HepG2 (cell line): ENCODE measurements around the gene CASKIN1. TPM values are rescaled to one million over a fixed set of nuclear protein-coding genes. Genes with fewer than 3 reads are reported as not detected.

Experiments
- ATAC-seq: fragments of 200-7000 bp; cut with Tn5 transposase; 3 replicates; pipeline ENCODE4 v1.9.1; 2020; ENCODE audit warnings: mild to moderate bottlenecking, moderate library complexity
- BruUV-seq: library from RNA; stranded (reverse); fragments of 400-500 nt; replicated peaks from 2 replicates; lab custom pipeline; 2021; lab: Mats Ljungman, UMichigan
- CTCF ChIA-PET: fragments of 300-600 bp; formaldehyde crosslinking; extraction: SDS; loops from one replicate; lab custom pipeline; 2021; ENCODE audit warnings: low total read pairs, inconsistent platforms, low intra/inter-chr PET ratio; lab: Yijun Ruan, JAX
- POLR2A ChIA-PET: fragments of 350-600 bp; sonication (Branson Sonifier 250); formaldehyde crosslinking; loops from one replicate; lab custom pipeline; 2020; ENCODE audit warnings: antibody characterized with exemption, inconsistent platforms; lab: Yijun Ruan, JAX
- DNase-seq: peaks from one replicate; pipeline ENCODE4 v3.0.0-alpha.2; 2015; ENCODE audit warnings: low spot score
- FAIRE-seq: peaks from 3 replicates; lab custom pipeline; 2011; peaks lifted over from hg19 to GRCh38; lab: Jason Lieb, UNC
- H2AFZ ChIP-seq: one replicate; pipeline ENCODE4 v1.6.1; 2011; ENCODE audit warnings: low read length, inconsistent platforms
- H3K27ac ChIP-seq: fragments of 300-600 bp; 3 replicates; pipeline ENCODE4 v1.8.0; 2011; ENCODE audit warnings: mixed run types, mild to moderate bottlenecking, mixed read lengths, low read length, inconsistent platforms; ENCODE audit not compliant: insufficient read depth; ENCODE audit errors: extremely low read length
- H3K27me3 ChIP-seq, 2 experiments: fragments of 200-600 bp in 1 of 2; 2 replicates in 1 of 2; 3 replicates in 1 of 2; pipeline versions ENCODE4 v1.6.0 to v1.8.0; 2011; ENCODE audit warnings: low read length in 2 of 2, mild to moderate bottlenecking in 2 of 2, moderate library complexity in 2 of 2, inconsistent platforms in 1 of 2; ENCODE audit not compliant: insufficient read depth in 2 of 2, control insufficient read depth in 1 of 2
- H3K36me3 ChIP-seq, 2 experiments: fragments of 200-600 bp in 1 of 2; replicated peaks in 1 of 2; 2 replicates in 1 of 2; 3 replicates in 1 of 2; pipeline versions ENCODE4 v1.5.1 to v1.8.0; 2011; ENCODE audit warnings: low read length in 2 of 2, inconsistent platforms in 1 of 2; ENCODE audit not compliant: insufficient read depth in 2 of 2, control insufficient read depth in 1 of 2
- H3K4me1 ChIP-seq: 2 replicates; pipeline ENCODE4 v1.5.1; 2012; ENCODE audit warnings: low read length, inconsistent platforms; ENCODE audit not compliant: insufficient read depth
- H3K4me2 ChIP-seq: 2 replicates; pipeline ENCODE4 v1.6.0; 2011; ENCODE audit warnings: low read depth, low read length, inconsistent platforms
- H3K4me3 ChIP-seq, 3 experiments: fragments of 200-600 bp in 1 of 3; sonication (generic), shearing (Covaris generic) in 1 of 3; replicated peaks in 1 of 3; 2 replicates each; pipeline ENCODE4 v1.5.1; 2011 to 2016; ENCODE audit warnings: low read length in 3 of 3, inconsistent platforms in 2 of 3, low read depth in 2 of 3, mild to moderate bottlenecking in 2 of 3, control low read depth in 1 of 3, mixed read lengths in 1 of 3; ENCODE audit not compliant: insufficient read depth in 1 of 3
- H3K79me2 ChIP-seq: one replicate; pipeline ENCODE4 v1.6.1; 2011; ENCODE audit warnings: low read length, inconsistent platforms; ENCODE audit not compliant: insufficient read depth
- H3K9ac ChIP-seq: 2 replicates; pipeline ENCODE4 v1.6.0; 2011; ENCODE audit warnings: mild to moderate bottlenecking, low read depth, low read length, inconsistent platforms; ENCODE audit not compliant: insufficient read depth
- H3K9me3 ChIP-seq: 2 replicates; pipeline ENCODE4 v1.5.1; 2012; ENCODE audit warnings: mild to moderate bottlenecking, low read length
- H4K20me1 ChIP-seq: 2 replicates; pipeline ENCODE4 v1.6.0; 2011; ENCODE audit warnings: inconsistent platforms, mild to moderate bottlenecking, low read length, moderate library complexity; ENCODE audit not compliant: insufficient read depth
- AGO1 ChIP-seq: fragments of 200-400 bp; formaldehyde crosslinking; IDR thresholded peaks from 2 replicates; pipeline ENCODE4 v1.6.1; 2017; ENCODE audit warnings: mild to moderate bottlenecking, low read depth, low read length, moderate library complexity; ENCODE audit not compliant: poor library complexity, severe bottlenecking
- DPF2 ChIP-seq: sonication (generic); formaldehyde crosslinking; IDR thresholded peaks from 2 replicates; pipeline ENCODE4 v1.4.0; 2020; ENCODE audit warnings: mild to moderate bottlenecking, low read depth, missing genetic modification reagents, borderline replicate concordance
- FOXK1 ChIP-seq: sonication (generic); formaldehyde crosslinking; IDR thresholded peaks from 2 replicates; pipeline ENCODE4 v1.4.0; 2020; ENCODE audit warnings: low read depth, missing genetic modification reagents, borderline replicate concordance
- GLI4 ChIP-seq: sonication (generic); formaldehyde crosslinking; IDR thresholded peaks from 2 replicates; pipeline ENCODE4 v1.5.1; 2020; ENCODE audit warnings: missing genetic modification reagents, mild to moderate bottlenecking, moderate library complexity, borderline replicate concordance
- HDAC2 ChIP-seq: sonication (generic); formaldehyde crosslinking; IDR thresholded peaks from 2 replicates; pipeline ENCODE4 v1.4.0; 2020; ENCODE audit warnings: missing genetic modification reagents
- HOXA5 ChIP-seq: sonication (generic); formaldehyde crosslinking; IDR thresholded peaks from 2 replicates; pipeline ENCODE4 v1.4.0; 2020; ENCODE audit warnings: missing genetic modification reagents
- KDM5B ChIP-seq: sonication (generic); formaldehyde crosslinking; IDR thresholded peaks from 2 replicates; pipeline ENCODE4 v1.4.0; 2020; ENCODE audit warnings: missing genetic modification reagents, mild to moderate bottlenecking, borderline replicate concordance
- NFIC ChIP-seq: IDR thresholded peaks from 2 replicates; pipeline ENCODE4 v1.6.1; 2012; ENCODE audit warnings: mild to moderate bottlenecking, low read length, inconsistent platforms
- ZMYM2 ChIP-seq: sonication (generic); formaldehyde crosslinking; IDR thresholded peaks from 2 replicates; pipeline ENCODE4 v1.8.0; 2022; ENCODE audit warnings: mild to moderate bottlenecking, missing genetic modification reagents
- WGBS: methylation state at CpG from one replicate; pipeline ENCODE4 v1.1.6; 2017; ENCODE audit warnings: low lambda C conversion rate; 5-methylcytosine and 5-hydroxymethylcytosine counted together
- in situ Hi-C: cut with HindIII; loops from 2 replicates; pipeline ENCODE4 v1.10.0; 2017; ENCODE audit warnings: low pct_unique_long_range_greater_than_20kb; ENCODE audit not compliant: extremely low pct_ligation_motif_present
- intact Hi-C: fragments of 100-400 bp; cut with micrococcal nuclease; formaldehyde crosslinking; loops from one replicate; pipeline ENCODE4 v1.10.0; 2022; ENCODE audit not compliant: unreplicated experiment
- polyA plus RNA-seq, 8 experiments: library from polyadenylated mRNA; depleted of rRNA in 3 of 8; stranded (reverse) in 7 of 8; unstranded in 1 of 8; fragments of >200 nt; fragmentation: Illumina TruSeq in 4 of 8; extraction: Trizol in 4 of 8; gene quantifications; 2 replicates each; pipeline versions ENCODE4 v1.2.1 to v1.2.3, GENCODE V29; 2011 to 2016; ENCODE audit warnings: low read depth in 4 of 8, missing spikeins in 1 of 8, mixed read lengths in 1 of 8; ENCODE audit not compliant: insufficient read depth in 1 of 8
- total RNA-seq, 5 experiments: library from RNA; depleted of rRNA; stranded (reverse); fragments of >200 nt; fragmentation: Illumina TruSeq; extraction: Trizol; gene quantifications; 2 replicates each; pipeline ENCODE4 v1.2.3, GENCODE V29; 2016; ENCODE audit warnings: low read depth in 1 of 5
- TF ChIP-seq, protein P1 (sequence below): sonication (generic); formaldehyde crosslinking; IDR thresholded peaks from 2 replicates; pipeline ENCODE4 v1.8.0; 2022; ENCODE audit warnings: mild to moderate bottlenecking, missing genetic modification reagents, moderate library complexity
- TF ChIP-seq, protein P2 (sequence below): sonication (generic); formaldehyde crosslinking; IDR thresholded peaks from 2 replicates; pipeline ENCODE4 v1.4.0; 2020; ENCODE audit warnings: mild to moderate bottlenecking, missing genetic modification reagents
- TF ChIP-seq, protein P3 (sequence below): sonication (generic); formaldehyde crosslinking; IDR thresholded peaks from 2 replicates; pipeline ENCODE4 v1.5.0; 2020; ENCODE audit warnings: mild to moderate bottlenecking, low read depth, missing genetic modification reagents, borderline replicate concordance
- TF ChIP-seq, protein P4 (sequence below): sonication (generic); formaldehyde crosslinking; IDR thresholded peaks from 2 replicates; pipeline ENCODE4 v1.9.0; 2021; ENCODE audit warnings: missing genetic modification reagents, mild to moderate bottlenecking, borderline replicate concordance
- TF ChIP-seq, protein P5 (sequence below): sonication (generic); formaldehyde crosslinking; IDR thresholded peaks from 2 replicates; pipeline ENCODE4 v1.9.0; 2021; ENCODE audit warnings: missing genetic modification reagents, borderline replicate concordance

Gene CASKIN1
- total and polyA plus RNA-seq, 2 of the 13 experiments (the other 11 are each of a cell fraction or from before 2014, with no cell fraction given), result 1.2 to 2.2 TPM

DNA sequence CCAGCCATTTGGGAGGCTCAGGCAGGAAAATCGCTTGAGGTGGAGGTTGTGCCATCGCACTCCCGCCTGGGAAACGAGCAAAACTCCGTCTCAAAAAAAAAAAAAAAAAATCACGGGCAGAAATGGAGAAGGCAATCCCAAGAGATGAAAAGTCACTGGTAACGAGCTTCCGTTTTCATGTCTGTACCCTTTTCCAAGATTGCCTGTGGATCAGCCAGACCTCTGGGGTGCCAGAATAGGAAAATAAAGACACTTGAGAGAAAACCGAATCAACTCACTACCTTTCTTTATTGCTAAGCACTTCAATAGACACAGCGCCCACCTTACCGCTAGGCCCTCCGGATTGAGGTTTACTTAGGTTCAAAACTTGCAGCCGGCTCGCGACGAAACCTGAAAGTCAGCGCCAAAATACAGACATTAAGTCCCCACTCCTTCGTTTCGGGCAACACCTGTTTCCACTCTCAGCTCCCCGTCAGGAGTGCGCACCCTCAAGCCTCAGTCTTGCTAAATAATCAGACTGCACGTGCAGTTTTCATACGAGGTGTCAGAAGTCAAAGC, 41.8 kb downstream of the CASKIN1 start:
- TSS peak; percentile 89 for BruUV-seq
- no peak for FAIRE-seq
- Histone ChIP-seq H3K27me3 (no peaks in the 10 kb centered on the region; a peak in 1 of 5 replicates), H3K27ac (peak overlapping the region; percentile 85), H3K4me1 (peaks cover 74% of the 10 kb centered on the region), H3K4me2 (peak overlapping the region; percentile 97), H3K36me3 (peaks cover 0 to 11% of the 10 kb centered on the region in 2 experiments; a peak in 4 of 5 replicates), H3K9me3 (no peaks in the 10 kb centered on the region), H3K4me3 (peak overlapping the region; percentile 88 to 99 (median 98)), H3K79me2 (peaks cover 62% of the 10 kb centered on the region), H4K20me1 (peaks cover 75% of the 10 kb centered on the region), H2AFZ (no peak overlapping the region), H3K9ac (peak overlapping the region; percentile 99)
- DNase-seq, result no peak
- ATAC-seq, result no peak
- intact Hi-C loops, result loop anchor here (1.0 kb wide), 1 partner anchor 321 kb away; the partner anchor contains the start of gene TBC1D24
- CTCF ChIA-PET, result no interaction called here
- 1% methylated on average over 23 of the region's 23 CpGs for WGBS
- in situ Hi-C loops, result no loop called here
- POLR2A ChIA-PET, result interaction anchor here (0.8 to 6.6 kb wide), 45 partner anchors 8 to 597 kb away, joined by 3 to 79 read pairs (median 10); partner anchors contain the start of genes BRICD5, ECI1, FAHD1 and MAPK8IP3
- TF ChIP-seq GLI4 (CRISPR knock-in tag) (0 out of 2 replicates have a peak, but pooled peaks have one; percentile 17), NFIC (no peak), AGO1 (no peak), ZMYM2 (no peak), FOXK1 (no peak), HDAC2 (CRISPR knock-in tag) (no peak), HOXA5 (CRISPR knock-in tag) (no peak), KDM5B (CRISPR knock-in tag) (no peak), DPF2 (CRISPR knock-in tag) (no peak)
- TF ChIP-seq, protein P1, sequence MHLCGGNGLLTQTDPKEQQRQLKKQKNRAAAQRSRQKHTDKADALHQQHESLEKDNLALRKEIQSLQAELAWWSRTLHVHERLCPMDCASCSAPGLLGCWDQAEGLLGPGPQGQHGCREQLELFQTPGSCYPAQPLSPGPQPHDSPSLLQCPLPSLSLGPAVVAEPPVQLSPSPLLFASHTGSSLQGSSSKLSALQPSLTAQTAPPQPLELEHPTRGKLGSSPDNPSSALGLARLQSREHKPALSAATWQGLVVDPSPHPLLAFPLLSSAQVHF (CRISPR knock-in tag), result no peak
- TF ChIP-seq, protein P2, sequence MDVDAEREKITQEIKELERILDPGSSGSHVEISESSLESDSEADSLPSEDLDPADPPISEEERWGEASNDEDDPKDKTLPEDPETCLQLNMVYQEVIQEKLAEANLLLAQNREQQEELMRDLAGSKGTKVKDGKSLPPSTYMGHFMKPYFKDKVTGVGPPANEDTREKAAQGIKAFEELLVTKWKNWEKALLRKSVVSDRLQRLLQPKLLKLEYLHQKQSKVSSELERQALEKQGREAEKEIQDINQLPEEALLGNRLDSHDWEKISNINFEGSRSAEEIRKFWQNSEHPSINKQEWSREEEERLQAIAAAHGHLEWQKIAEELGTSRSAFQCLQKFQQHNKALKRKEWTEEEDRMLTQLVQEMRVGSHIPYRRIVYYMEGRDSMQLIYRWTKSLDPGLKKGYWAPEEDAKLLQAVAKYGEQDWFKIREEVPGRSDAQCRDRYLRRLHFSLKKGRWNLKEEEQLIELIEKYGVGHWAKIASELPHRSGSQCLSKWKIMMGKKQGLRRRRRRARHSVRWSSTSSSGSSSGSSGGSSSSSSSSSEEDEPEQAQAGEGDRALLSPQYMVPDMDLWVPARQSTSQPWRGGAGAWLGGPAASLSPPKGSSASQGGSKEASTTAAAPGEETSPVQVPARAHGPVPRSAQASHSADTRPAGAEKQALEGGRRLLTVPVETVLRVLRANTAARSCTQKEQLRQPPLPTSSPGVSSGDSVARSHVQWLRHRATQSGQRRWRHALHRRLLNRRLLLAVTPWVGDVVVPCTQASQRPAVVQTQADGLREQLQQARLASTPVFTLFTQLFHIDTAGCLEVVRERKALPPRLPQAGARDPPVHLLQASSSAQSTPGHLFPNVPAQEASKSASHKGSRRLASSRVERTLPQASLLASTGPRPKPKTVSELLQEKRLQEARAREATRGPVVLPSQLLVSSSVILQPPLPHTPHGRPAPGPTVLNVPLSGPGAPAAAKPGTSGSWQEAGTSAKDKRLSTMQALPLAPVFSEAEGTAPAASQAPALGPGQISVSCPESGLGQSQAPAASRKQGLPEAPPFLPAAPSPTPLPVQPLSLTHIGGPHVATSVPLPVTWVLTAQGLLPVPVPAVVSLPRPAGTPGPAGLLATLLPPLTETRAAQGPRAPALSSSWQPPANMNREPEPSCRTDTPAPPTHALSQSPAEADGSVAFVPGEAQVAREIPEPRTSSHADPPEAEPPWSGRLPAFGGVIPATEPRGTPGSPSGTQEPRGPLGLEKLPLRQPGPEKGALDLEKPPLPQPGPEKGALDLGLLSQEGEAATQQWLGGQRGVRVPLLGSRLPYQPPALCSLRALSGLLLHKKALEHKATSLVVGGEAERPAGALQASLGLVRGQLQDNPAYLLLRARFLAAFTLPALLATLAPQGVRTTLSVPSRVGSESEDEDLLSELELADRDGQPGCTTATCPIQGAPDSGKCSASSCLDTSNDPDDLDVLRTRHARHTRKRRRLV (CRISPR knock-in tag), result 0 out of 2 replicates have a peak, but pooled peaks have one; percentile 1
- TF ChIP-seq, protein P3, sequence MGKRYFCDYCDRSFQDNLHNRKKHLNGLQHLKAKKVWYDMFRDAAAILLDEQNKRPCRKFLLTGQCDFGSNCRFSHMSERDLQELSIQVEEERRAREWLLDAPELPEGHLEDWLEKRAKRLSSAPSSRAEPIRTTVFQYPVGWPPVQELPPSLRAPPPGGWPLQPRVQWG (CRISPR knock-in tag), result no peak
- TF ChIP-seq, protein P4, sequence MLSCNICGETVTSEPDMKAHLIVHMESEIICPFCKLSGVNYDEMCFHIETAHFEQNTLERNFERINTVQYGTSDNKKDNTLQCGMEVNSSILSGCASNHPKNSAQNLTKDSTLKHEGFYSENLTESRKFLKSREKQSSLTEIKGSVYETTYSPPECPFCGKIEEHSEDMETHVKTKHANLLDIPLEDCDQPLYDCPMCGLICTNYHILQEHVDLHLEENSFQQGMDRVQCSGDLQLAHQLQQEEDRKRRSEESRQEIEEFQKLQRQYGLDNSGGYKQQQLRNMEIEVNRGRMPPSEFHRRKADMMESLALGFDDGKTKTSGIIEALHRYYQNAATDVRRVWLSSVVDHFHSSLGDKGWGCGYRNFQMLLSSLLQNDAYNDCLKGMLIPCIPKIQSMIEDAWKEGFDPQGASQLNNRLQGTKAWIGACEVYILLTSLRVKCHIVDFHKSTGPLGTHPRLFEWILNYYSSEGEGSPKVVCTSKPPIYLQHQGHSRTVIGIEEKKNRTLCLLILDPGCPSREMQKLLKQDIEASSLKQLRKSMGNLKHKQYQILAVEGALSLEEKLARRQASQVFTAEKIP (CRISPR knock-in tag), result 0 out of 2 replicates have a peak, but pooled peaks have one; percentile 77
- TF ChIP-seq, protein P5, sequence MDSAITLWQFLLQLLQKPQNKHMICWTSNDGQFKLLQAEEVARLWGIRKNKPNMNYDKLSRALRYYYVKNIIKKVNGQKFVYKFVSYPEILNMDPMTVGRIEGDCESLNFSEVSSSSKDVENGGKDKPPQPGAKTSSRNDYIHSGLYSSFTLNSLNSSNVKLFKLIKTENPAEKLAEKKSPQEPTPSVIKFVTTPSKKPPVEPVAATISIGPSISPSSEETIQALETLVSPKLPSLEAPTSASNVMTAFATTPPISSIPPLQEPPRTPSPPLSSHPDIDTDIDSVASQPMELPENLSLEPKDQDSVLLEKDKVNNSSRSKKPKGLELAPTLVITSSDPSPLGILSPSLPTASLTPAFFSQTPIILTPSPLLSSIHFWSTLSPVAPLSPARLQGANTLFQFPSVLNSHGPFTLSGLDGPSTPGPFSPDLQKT, result no peak
